HG03520 (cell line): Measurements from ENCODE around the gene MS4A15.

Experiments used
- ATAC-seq: cut with Tn5 transposase; IDR thresholded peaks from one replicate; pipeline ENCODE4 v1.9.1; 2021; ENCODE audit warnings: mild to moderate bottlenecking, moderate library complexity; ENCODE audit not compliant: unreplicated experiment

MS4A15 gene

DNA sequence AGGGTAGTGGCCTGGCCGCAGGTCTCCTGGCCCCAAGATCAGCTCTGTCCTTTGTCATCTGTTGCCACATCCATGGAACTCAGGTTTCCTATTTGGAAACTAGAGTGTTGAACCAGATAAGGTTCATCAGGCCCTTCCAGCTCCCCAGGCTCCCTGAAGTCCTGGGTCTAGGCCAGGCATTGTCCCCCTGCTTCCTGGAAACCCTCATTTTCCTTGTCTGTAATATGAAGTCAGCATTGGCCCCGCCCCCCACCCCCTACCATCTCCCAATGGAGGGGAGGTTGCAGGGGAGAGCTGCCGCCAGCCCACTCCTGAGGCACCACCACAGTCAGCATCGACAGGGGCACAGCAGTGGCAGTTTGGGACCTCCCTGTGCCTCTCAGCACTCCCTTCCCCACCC, 19.5 kb downstream of the MS4A15 start:
- ATAC-seq: no peak

DNA sequence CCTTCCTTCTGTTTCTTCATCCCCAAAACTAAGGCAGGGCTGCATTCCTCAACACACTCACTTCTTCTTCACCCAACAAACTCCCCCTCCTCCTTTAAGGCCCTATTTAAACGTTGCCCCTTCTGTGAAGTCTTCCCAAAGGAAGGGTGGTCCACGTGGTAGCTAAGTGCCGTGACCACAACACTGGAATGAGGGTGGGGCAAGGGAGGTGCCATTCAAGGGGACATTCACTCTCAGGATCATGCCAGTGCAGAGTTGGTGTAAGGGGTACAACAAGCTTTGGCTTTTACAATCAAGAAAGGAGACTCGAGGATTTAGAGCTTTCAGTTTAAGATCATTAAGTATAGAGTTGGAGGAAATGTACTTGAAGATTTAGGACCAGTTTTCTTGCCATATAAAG, 20.4 kb downstream of the MS4A15 start:
- no peak for ATAC-seq

GRCh38 chr11:60777572-60777971, 20.9 kb downstream of the MS4A15 start:
- no peak for ATAC-seq

DNA sequence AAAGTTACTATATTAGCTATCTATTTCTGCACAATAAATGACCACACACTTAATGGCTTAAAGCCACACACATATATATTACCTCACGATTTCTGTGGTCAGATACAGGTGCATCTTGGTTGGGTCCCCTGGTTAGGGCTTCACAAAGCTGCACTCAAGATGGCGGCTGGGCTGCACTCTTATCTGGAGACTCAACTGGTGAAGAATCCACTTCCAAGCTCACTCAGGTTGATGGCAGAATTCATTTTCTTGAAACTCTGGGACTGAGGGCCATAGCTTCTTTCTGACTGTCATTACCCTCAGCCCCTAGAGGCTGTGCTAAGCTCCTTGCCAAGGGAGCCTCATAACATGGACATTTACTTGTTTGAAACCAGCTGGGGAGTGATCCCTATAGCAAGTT, 23.4 kb downstream of the MS4A15 start:
- ATAC-seq: no peak

DNA sequence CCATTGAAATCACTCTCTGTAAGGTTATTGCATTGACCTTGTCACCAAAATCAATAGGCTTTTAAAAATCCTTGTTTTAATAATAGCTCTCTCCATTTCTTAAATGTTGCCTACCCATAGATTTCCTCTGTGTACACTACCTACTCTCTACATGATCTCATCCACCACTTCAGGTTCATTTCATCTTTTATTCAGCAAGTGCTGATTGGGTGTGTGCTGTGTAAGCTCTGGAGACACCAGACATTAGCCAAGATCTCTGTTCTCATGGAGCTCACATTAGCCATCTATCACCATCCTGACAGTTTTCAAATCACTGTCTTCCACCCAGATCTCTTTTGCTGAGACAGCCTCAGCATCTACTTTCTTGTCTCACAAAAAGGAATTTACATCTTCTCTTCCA, 24.1 kb downstream of the MS4A15 start:
- ATAC-seq: no peak

- ATAC-seq: no peak
Measured at GRCh38 chr11:60781286-60781980, 24.8 kb downstream of the MS4A15 start.

- ATAC-seq: no peak
Measured at GRCh38 chr11:60781981-60782316, 25.3 kb downstream of the MS4A15 start.

GRCh38 chr11:60782393-60783140, 25.9 kb downstream of the MS4A15 start:
- no peak for ATAC-seq

DNA sequence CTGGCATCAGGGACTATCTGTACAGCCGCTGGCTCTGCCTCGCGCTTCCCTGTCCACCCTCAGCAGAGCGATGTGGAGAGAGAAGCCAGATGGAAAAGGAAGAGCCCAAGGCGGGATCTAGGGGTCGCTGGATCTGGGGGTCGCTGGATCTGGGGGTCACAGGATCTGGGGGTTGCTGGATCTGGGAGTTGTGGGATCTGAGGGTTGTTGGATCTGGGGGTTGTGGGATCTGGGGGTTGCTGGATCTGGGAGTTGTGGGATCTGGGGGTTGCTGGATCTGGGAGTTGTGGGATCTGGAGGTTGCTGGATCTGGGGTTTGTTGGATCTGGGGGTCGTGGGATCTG, 26.4 kb downstream of the MS4A15 start:
- ATAC-seq: no peak

DNA sequence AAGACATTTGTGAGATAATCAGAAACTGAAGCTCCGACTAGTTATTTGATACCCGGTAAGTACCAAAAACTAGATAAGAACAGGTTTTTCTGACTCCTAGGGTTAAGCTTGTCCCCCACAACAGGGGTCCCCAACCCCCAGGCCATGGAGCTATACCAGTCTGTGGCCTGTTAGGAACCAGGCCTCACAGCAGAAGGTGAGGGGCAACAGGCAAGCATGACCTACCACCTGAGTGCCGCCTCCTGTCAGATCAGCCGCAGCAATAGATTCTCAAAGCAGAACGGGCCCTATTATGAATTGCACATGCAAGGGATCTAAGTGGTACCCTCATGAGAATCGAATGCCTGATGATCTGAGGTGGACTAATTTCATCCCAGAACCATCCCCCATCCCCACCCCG, 27.2 kb downstream of the MS4A15 start:
- ATAC-seq: no peak

- ATAC-seq: no peak
Measured at GRCh38 chr11:60785136-60785535, 28.5 kb downstream of the MS4A15 start, which contains the start of gene MS4A10. Gene MS4A10 (plus strand): TSS chr11:60785333. CDS start chr11:60790336, 5,003 bp downstream.

- no peak for ATAC-seq
Measured at GRCh38 chr11:60785806-60786361, 29.2 kb downstream of the MS4A15 start.

DNA sequence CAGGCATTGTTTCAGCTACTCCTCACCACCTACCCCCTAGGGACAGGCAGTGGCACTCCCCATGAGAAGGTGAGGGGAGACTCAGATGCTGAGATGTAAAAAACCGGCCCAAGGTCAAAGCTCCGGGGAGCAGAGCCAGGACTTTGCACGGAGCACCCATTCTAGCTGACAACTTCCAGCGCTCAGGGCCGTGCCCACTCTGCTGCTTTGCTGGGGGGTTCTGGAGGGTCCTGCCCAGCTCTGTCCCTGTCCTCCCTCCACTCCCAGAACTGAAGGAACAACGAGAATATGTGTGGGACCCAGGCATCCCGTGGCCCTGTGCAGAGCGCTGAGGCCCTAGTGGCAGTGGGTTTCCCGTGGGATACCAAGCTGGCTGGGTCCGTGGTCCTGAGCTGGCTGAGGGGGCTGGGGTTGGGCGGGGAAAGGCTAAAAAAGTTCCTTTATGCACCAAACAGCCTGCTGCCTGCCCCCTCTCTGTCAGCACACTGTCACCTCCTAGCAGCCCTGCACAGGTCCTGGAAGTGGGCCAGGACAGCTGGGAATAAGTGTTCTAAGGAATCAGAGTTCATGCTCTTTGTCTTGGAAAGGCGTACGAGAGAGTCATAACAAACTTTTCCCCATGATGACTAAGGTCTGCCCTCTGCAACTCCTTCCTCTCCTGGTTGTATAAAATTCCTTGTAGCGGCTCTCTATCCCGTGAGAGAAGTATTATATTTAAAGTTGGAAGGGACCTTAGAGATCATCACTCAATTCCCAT, 30.3 kb downstream of the MS4A15 start:
- no peak for ATAC-seq

DNA sequence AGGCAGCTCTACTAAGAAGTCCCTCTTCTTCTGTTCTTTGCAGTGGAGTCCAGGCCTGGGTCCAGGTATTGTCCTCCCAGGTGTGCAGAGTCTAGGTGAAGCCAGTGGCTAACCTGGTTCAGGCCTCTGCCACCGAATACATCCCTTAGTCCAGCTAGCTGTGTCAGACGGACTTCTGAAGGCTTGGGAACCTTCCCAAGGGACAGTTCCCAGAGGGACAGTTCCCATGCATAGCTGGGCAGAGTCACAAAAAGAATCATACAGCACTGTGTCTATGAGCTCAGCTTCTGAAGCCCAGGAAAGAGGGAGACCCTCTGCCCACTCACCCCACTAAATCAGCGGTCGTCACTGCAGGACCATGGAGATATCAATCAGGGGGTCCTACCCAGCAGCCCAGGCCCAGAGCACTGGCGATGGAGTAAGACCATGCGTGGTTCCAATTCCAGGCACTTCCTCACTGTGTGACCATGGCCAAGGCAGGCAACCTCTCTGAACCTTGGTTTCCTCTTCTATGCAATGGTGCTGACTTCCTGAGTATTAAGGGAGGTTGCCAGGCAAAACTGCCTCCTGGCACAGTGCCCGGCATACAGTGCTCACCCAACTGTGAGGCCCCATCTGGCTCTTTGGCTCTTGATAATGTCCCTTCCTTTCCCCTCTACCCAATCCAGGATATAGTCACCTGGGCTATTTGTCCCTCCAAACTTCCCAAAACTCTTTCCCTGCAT, 31.9 kb downstream of the MS4A15 start:
- no peak for ATAC-seq

- ATAC-seq: no peak
Measured at GRCh38 chr11:60790726-60791125, 34.1 kb downstream of the MS4A15 start.

DNA sequence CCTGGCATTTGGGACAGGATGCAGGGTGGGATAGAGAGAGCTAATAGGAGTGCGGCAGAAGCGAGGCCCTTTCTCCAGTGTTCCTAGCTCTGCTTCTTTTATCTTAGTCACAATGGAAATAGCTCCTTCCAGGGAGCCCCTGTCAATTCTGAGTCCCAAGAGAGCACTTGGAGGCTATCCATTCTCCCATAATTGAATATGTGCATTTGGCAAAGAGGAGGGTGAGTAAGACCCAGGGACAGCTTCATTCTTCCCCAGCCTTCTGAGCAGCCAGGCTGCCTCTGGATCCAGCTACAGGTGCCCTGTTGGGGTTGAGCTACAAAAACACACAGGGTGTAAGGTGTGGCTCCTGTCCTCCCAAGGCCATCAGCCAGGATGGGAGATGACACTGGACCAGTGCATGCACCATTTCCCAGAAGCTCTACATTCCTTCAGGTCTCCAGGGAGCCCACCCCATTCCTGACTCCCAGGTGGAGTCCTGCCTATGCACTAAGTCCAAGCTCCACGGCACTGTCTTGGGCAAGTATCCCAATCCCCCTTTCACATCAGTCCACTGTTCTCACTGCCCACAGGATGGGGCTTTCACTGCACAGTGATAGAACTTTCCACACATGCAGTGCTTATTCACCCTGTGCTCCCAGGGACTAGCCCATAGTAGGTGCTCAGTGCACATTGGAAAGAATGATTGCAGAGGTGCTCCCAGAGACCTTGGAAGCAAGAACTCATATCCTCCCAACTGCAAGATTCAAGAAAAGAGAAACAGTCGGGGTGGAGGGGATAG, 34.7 kb downstream of the MS4A15 start:
- no peak for ATAC-seq

DNA sequence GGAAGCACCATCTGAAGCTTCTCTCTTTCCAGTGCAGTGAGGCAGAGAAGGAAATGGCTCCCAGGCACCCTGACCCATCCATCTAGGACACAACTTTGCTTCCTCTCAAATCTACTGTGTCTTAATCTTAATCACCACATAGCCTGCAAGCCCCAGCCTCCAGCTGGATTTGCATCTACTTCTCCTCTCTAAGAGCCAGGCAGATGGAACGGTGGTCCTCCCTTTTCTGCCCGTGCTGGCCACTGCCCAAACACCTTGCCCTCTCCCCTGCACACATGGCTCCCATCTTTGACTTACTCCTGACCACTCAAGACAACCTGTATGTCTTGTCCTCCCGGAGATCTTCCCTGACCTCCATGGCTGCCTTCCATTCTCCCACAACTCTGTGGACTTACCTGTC, 35.9 kb downstream of the MS4A15 start:
- ATAC-seq: no peak

DNA sequence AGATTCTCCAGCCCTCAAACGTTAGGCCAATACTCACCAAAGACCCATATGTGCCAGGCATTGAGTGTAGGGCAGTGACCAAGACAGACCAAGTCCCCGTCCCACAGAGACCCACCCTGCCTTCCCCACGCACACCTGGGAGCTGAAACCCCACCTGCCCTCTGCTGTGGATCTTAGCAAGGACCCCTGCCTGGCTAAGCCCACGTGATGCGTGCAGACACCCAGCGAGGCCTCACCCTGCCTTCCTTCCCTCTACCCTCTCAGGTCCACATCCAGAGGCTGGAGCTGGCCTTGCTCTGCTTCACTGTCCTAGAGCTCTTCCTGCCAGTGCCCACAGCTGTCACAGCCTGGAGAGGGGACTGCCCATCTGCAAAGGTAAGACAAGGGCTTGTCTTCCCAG, 38.6 kb downstream of the MS4A15 start:
- no peak for ATAC-seq

GRCh38 chr11:60797846-60798630, 41.4 kb downstream of the MS4A15 start:
- ATAC-seq: no peak
